OCI-LY7 (cell line): ENCODE measurements around the gene PLXNA4.

Source experiments
- CTCF ChIP-seq: fragments of 200-600 bp; sonication (generic); conservative IDR thresholded peaks from 2 replicates; pipeline ENCODE4 v1.5.1; 2014; ENCODE audit warnings: mild to moderate bottlenecking, antibody characterized with exemption, low read length, moderate library complexity, mixed read lengths
- EZH2phosphoT487 ChIP-seq: fragments of 200-600 bp; sonication (generic); IDR thresholded peaks from 2 replicates; pipeline ENCODE4 v1.6.1; 2018; ENCODE audit warnings: low read depth, borderline replicate concordance, mild to moderate bottlenecking, mixed run types, antibody characterized with exemption, low read length, moderate library complexity, mixed read lengths

- TF ChIP-seq CTCF = no peak
- TF ChIP-seq EZH2phosphoT487 = no peak
Observed at GRCh38 chr7:132436121-132436520, 140.1 kb downstream of the PLXNA4 start.
